HG03521 (cell line): ENCODE results near the gene VHLL.
A peak's percentile ranks its signal among the peaks of the same experiment; 100 is the strongest.
"Not testable (repeated sequence)": the region's sequence is repeated elsewhere in the genome, so short reads cannot be mapped to it uniquely, and the experiment has no call there.

ENCODE experiments used
- ATAC-seq: cut with Tn5 transposase; IDR thresholded peaks from one replicate; pipeline ENCODE4 v1.9.1; 2021; ENCODE audit warnings: mild to moderate bottlenecking, moderate library complexity; ENCODE audit not compliant: unreplicated experiment

The VHLL gene

GRCh38 chr1:156298852-156299357 is at the start of gene VHLL:
VHLL (minus strand) TSS chr1:156299307; CDS start chr1:156299189, 118 bp downstream.
- no peak for ATAC-seq

- no peak for ATAC-seq
These were observed 48.2 kb upstream of the VHLL start for GRCh38 chr1:156347331-156347730.

- ATAC-seq = no peak
These were observed 47.5 kb upstream of the VHLL start for GRCh38 chr1:156346636-156347035.

DNA sequence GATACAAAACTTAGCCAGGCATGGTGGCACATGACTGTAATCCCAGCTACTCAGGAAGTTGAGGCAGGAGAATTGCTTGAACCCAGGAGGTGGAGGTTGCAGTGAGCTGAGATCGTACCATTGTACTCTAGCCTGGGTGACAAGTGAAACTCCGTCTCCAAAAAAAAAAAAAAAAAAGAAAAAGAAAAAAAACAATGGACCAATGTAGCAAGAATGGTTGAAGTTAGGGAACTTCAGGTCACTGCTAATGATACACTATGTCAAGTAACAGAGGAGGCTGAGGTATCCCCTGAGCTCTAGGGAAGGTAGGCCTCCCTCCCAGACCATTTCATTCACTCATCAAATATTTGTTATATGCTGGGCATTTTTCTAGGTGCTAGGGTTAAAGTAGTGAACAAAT is 46.9 kb upstream of the VHLL start:
- ATAC-seq = not testable (repeated sequence)

DNA sequence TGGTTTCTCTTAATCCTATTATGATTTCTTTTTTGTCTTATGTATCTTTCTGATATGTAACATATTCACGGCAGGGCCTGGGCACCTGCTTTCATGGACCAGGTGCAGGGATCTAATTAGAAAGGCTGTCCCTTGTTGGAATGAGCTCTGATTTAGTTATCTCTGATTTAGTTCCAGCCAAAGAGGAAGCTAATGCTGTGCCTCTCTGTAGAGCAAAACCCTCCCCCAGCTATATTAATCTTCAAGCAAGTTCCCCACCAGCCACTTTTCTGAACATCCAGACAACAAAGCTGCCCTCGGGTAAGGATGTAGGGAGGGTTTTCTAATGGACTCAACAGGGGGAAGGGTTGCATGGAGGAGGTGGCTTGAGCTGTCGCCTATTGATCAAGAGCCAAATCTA is 45.3 kb upstream of the VHLL start:
- no peak for ATAC-seq

GRCh38 chr1:156342166-156342955 is 43.3 kb upstream of the VHLL start:
- ATAC-seq = no peak

GRCh38 chr1:156338180-156338976 is 39.3 kb upstream of the VHLL start, which contains the start of the genes CCT3 and TSACC:
CCT3 (minus strand) TSS chr1:156338292; CDS start chr1:156338184, 108 bp downstream.
TSACC (plus strand) TSS chr1:156338526; CDS start chr1:156339758, 1,232 bp downstream.
- ATAC-seq = peak; percentile 90

DNA sequence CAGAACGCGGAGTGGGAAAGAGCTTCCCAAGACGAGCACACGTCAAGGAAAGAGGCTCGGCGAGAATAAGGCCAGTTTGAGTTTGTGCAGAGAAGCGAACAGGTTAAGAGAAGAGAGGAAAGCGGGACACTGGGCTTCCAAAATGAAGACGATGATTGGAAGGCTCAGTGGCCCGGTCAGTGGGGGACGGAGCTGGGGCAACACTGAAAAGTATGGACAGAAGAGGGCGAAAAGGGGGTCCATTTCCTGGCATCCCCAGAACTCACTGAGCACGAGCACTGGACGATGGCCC is 38.7 kb upstream of the VHLL start:
- no peak for ATAC-seq

GRCh38 chr1:156337052-156337887 is 38.2 kb upstream of the VHLL start:
- no peak for ATAC-seq

DNA sequence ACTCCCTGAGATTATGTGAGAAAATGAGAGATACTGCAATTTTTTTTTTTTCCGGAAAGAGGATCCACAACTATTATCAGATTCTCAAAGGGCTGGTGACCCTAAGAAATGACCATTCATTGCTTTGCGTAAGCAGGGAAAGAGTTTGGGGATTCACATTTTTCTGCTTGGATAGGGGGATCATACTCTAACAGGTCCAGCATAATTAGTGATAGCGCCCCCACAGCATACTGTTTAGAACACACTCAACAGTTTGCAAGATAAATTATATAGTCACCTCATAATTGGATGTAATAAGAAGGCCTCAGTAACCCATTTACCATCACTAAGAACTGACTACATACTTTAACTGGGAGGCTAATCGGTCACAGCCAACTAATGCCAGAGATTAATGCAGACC is 37.1 kb upstream of the VHLL start:
- no peak for ATAC-seq

DNA sequence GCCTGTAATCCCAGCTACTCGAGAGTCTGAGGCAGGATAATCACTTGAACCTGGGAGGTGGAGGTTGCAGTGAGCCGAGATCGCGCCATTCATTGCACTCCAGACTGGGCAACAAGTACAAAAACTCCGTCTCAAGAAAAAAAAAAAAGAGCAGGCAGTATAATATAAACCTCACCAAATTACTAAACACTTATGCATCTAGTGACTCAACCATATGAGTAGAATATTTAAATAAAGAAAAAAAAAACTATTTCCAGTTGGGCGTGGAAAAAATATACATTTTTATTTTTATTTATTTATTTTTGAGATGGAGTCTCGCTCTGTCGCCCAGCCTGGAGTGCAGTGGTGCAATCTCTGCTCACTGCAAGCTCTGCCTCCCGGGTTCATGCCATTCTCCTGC is 24.1 kb upstream of the VHLL start:
- not testable (repeated sequence) for ATAC-seq

GRCh38 chr1:156320560-156320959 is 21.5 kb upstream of the VHLL start:
- no peak for ATAC-seq

- no peak for ATAC-seq
These were observed 20.6 kb upstream of the VHLL start for GRCh38 chr1:156319664-156320063.

DNA sequence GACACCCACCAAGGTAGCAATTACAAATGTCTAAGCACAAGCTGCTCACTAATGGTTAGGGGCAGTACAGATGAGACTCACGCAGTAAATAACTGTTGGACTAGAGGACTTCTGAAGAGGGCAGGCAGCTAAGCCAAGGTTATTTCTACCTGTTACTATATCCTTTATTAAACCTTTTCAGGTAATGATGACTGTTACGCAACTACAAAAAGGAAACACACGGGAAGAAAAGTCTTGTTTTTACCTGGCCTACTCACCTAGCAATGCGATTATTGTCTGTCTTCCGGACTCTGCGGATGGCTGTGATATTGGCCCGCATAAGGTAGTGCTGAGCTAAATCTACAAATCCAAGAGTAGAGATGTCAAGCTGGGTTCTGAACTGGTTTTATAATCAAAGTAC is 17.8 kb upstream of the VHLL start:
- ATAC-seq = no peak

DNA sequence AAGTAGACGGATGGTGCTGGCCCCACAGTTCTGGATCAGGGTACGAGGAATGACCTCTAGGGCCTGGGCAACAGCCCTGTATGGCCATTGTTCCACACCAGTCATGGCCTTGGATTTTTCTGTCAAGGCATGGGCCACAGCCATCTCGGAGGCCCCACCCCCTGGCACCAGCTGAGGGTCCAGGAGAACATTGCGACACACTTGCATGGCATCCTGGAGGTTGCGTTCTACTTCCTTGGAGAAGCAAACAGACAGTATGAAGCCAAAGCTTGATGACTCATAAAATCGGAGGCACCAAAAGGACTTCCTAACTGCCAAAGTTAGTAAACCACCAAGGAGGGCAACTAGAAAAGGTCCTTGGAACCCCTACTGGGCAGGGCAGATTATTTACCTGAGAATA is 11.9 kb upstream of the VHLL start:
- ATAC-seq = no peak

DNA sequence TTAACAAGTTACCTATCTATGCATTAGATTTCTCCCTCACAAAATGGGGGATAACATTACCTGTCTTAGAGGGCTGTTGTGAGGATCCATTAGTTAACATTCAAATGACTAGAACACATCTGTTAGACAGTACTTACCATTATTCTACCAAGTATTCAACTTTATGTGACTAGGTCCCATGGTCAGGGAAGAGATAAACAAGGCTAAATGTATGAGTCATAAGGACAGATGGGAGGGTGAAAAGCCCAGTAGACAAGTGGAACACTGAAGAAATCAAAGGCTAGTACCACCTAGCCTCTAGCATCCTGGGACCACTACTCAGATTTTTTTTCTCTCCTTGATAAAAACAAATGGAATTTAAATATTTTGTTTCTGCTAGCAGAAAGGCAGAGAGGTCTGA is 9.0 kb upstream of the VHLL start:
- ATAC-seq = no peak

DNA sequence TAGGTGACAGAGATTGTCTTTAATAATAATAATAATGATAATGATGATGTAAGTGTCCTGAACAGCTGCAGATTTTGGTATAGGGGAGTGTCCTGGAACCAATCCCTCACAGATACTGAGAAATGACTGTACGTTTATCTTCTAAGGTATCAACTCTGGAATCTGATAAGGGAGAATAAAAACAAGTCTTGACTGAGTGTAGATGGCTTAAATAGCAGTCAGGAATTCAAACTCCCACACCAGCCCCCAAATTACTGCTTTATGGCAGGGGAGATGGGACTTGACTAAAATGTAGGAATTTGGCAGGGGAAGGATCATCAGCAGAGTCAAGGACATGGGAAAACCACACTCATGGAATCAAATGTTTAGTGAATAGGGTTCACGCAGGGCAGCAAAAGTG is 6.1 kb upstream of the VHLL start:
- ATAC-seq = no peak

DNA sequence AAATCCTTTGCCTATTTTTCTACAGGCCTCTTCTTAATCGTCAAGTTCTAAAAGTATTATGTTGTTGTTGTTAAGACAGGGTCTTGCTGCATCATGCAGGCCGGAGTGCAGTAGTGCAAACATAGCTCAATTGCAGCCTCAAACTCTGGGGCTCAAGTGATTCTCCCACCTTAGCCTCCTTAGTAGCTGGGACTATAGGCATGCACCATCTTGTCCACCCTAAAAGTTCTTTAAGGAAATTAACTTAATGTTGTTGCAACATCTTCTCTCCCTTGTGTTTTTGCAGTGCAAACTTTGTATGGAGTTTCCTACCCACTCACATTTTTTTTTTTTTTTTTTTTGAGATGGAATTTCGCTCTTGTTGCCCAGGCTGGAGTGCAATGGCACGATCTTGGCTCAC is 4.1 kb upstream of the VHLL start:
- no peak for ATAC-seq

- ATAC-seq = no peak
These were observed 3.6 kb downstream of the VHLL start, which contains the start of gene GLMP for GRCh38 chr1:156295391-156295947. GLMP (minus strand) TSS chr1:156295679; CDS start chr1:156295645, 34 bp downstream.

- ATAC-seq = no peak
These were observed 5.2 kb downstream of the VHLL start for GRCh38 chr1:156293895-156294294.

GRCh38 chr1:156293098-156293434 is 6.0 kb downstream of the VHLL start:
- no peak for ATAC-seq
